Measurements from ENCODE around the gene RAET1L.

GRCh38 chr6:150016324-150017185, 8.8 kb downstream of the RAET1L start:
- TF ChIP-seq POLR2AphosphoS5 (IDR thresholded peaks at IDR 0.05; ENCODE audit: borderline replicate concordance, low read depth, low read length) (no peak), EZH2 (IDR thresholded peaks at IDR 0.05) (no peak)

Measured in SK-N-MC (cell line).